AG09319 (cell line): ENCODE measurements around the gene NGDN.

Experiments used
- DNase-seq: peaks from one replicate; pipeline ENCODE4 v3.0.0-alpha.2; 2010; ENCODE audit warnings: low read depth; ENCODE audit errors: extremely low read depth
- TF ChIP-seq, protein P1 (sequence below): IDR thresholded peaks from 2 replicates; pipeline ENCODE4 v1.5.1; 2011; ENCODE audit warnings: low read depth, mild to moderate bottlenecking, inconsistent platforms, low read length, moderate library complexity

The NGDN gene

DNA sequence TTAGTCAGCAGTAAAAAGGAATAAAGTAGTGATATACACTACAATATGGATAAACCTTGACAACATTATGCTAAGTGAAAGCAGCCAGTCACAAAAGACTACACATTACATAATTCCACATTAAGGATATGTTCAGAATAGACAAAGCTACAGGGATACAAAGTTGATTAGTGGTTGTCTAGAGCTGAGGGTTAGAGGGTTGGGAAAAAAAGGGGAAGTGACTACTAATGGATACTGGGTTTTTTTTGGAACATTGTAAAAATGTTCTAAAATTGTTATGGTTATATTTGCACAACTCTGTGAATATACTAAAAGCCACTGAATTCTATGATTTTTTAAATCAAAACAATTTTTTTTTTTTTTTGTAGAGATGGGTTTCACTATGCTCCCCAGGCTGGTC, 4.8 kb upstream of the NGDN start:
- TF ChIP-seq, protein P1, sequence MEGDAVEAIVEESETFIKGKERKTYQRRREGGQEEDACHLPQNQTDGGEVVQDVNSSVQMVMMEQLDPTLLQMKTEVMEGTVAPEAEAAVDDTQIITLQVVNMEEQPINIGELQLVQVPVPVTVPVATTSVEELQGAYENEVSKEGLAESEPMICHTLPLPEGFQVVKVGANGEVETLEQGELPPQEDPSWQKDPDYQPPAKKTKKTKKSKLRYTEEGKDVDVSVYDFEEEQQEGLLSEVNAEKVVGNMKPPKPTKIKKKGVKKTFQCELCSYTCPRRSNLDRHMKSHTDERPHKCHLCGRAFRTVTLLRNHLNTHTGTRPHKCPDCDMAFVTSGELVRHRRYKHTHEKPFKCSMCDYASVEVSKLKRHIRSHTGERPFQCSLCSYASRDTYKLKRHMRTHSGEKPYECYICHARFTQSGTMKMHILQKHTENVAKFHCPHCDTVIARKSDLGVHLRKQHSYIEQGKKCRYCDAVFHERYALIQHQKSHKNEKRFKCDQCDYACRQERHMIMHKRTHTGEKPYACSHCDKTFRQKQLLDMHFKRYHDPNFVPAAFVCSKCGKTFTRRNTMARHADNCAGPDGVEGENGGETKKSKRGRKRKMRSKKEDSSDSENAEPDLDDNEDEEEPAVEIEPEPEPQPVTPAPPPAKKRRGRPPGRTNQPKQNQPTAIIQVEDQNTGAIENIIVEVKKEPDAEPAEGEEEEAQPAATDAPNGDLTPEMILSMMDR, result no peak

DNA sequence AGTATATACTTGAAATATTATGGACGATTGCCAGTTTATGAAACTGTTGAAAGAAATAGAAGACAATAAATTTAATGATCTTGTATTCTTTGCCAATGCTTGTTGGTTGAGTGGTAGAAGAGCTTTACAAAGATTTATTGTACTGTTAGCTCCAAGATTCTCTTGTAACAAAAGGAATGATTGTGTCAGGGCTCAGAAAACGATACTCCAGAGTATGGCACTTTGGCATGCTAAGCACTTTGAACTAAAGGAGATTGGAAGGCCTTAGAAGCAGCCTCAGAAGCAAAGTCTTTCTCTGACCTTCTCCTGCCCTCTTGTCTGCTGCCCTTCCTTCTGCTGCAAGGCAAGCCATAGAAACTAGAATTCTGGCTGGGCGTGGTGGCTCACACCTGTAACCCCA, 4.2 kb upstream of the NGDN start:
- TF ChIP-seq, protein P1, result no peak
- DNase-seq, result no peak

More for the DNA sequence above, 4.8 kb upstream of the NGDN start:
- no peak for DNase-seq

DNA sequence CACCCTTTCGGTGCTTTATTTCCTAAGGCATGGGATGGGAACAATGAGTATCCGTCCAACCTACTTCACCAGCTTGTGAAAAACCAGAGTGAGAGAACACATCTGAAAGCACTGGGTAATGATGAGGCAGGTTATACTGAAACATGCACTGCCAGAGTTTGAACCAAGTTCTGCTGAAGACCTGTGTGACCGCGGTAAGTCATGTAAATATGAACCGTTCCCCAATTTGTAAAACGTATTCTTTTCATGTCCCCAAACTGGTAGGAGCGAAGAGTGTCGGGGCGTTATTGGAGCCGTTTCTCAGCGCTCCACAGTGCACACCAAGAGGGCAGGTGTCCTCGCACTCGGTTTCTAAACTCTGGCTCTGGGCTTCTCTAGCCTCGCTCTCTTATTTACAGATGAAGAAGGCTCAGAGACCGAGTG, 788 bp upstream of the NGDN start:
- no peak for DNase-seq
- TF ChIP-seq, protein P1, result no peak

DNA sequence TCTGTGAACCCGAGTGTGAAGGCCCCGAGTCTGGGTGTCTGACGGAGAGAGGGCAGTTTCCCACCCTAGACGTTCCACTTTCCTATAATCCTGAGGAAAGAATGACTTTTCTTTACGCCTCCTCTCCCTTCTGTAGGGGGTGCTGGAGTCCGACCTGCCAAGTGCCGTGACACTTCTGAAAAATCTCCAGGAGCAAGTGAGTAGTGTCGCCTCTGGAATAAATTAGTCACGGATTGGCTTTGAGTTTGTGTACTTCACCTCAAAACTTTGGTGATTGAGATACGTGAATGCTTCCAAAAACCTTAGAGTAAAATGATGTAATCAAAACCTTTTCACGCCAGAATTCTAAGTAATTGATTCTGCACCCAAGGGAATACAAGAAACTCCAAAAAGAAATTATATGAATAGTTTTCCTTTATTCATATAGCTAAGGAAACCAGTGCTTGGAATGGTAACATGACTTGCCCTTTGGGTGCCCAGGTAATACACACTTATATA, 452 bp downstream of the NGDN start:
- DNase-seq, result no peak
- TF ChIP-seq, protein P1, result no peak

DNA sequence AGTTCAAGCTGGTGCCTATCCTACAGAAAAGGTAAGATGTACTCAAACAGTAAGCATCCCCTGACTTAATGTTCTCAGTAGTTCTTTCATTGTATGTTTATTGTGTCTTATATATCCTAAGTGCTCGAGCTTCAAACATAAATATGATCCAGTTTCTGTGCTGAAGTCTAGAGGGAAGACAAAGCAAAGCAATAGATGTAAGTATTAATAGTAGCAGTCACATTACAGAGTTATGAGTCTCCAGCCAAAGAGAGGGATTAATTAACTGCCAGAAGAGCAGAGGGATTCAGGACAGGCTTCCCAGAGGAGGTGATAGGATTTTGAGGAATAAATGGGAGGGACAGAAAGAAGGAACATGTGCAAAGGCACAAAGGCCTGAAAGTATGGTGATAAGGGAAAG, 1.4 kb downstream of the NGDN start:
- DNase-seq, result no peak
- TF ChIP-seq, protein P1, result no peak

DNA sequence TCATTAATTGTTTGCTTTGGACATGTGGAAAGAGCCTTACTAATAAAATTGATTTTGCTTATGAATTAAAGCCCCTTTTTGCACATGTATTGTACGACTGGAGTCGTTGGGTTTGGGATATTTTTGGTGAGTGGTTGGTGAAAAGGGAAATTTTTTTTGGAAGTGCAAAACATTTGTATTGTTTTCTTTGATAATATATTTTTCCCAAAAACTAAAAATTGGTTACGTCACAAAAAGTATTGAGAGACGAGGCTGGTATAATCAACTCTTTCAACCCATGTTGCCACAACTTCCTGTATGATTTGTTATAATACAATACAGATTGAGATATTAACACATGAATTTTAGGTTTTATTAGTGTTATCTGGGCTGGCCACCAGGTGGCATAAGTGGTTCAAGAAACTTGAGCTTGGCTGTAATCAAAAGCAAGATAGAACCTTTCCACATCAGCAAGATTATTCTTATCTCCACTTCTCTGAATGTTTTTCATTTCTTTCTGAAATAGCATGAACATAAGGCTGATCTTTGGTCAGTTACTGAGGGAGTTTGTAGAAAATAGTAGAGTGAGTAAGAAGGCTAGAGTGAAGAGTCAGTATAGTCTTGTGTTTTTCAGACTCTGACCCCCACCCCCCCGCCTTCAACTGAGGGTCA, 8.7 kb downstream of the NGDN start:
- peak; percentile 40 for DNase-seq
- TF ChIP-seq, protein P1, result peak; percentile 63

DNA sequence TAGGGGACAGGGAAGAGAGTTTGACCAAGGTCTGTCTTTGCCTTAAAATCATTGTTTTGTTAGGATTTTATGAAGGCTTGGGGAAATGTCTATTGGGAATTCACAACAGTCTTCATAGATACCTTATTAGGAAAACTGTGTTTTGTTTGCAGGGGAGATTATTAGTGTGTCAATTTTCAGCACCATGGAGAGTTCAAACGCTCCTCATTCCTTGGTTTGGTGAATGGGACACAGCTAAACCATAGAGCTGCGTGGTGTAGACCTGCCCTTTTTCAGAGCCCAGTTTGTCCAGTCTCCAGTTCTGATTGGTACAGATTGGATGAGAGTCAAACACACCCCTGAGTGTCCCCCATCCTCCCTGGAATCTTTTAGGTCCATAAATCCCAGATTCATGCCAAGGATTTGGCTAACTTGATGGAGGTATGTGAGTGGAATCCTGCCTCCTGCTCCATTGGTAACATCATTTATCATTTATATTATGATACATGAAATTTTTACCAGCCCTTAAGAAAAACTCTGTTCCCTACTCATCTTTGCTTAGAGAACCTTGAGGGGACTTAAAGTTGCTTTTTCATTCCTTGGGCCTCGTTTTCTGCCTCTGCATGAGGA, 12.0 kb downstream of the NGDN start:
- TF ChIP-seq, protein P1, result no peak
- no peak for DNase-seq
